ENCODE data around the gene CEP72.

GRCh38 chr5:603081-603998 is 8.8 kb upstream of the CEP72 start:
- TF ChIP-seq CTCF (IDR thresholded peaks at IDR 0.05; ENCODE audit: low read depth, low read length) (no peak), POLR2A (IDR thresholded peaks at IDR 0.05; ENCODE audit: extremely low read depth, insufficient read length) (no peak)

Data from NB4 (cell line).